ENCODE results near the gene ZNF22. TPM values are rescaled to one million over a fixed set of nuclear protein-coding genes. Genes with fewer than 3 reads are reported as not detected.

The ZNF22 gene
- total and polyA plus RNA-seq, 2 of the 8 experiments (the other 6 are each of a cell fraction or from before 2014, with no cell fraction given) = 18.2 to 45.2 TPM

DNA sequence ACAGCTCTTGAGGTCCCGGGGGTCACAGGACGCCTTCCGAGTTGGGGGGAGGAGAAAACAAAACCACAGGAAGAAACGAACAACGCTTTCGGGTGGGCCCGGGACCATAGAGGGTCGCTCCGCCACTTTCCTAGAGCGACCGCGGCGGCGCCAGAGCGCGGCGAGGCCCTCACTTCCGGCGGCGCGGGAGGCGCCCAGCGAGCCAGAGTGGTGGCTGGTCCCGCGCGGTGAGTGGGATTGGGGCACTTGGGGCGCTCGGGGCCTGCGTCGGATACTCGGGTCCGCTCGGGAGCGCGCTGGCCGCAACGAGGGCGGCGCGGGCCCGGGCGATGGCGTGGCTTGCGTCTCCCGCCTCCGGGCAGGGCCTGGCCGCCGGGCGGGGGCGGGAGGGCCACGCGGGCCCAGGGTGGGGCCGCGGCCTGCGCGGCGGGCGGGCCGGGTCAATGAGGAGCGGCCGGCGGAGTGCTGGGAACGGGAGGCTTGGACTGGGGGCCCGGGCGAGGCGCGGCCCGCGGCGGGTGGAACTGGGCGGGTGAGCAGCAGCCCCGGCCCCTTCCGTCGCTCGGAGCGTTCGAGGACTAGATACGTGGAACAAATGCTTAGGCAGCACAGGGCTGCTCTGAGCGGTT is at the start of gene ZNF22 (continued):
- TF ChIP-seq SIX5 (IDR thresholded peaks at IDR 0.05; ENCODE audit: low read depth, low read length) (no peak), KDM4A (IDR thresholded peaks at IDR 0.05; ENCODE audit: low read depth, low read length, severe bottlenecking) (peak; percentile 70), JUND (IDR thresholded peaks at IDR 0.05; ENCODE audit: low read length) (no peak), ZNF274 (IDR thresholded peaks at IDR 0.05; ENCODE audit: borderline replicate concordance, extremely low read depth, low read length) (no peak), GTF2F1 (IDR thresholded peaks at IDR 0.05; ENCODE audit: borderline replicate concordance, low read depth, low read length) (no peak), CBX5 (IDR thresholded peaks at IDR 0.05; ENCODE audit: low read depth, low read length) (no peak)
